ENCODE data around the gene TENM4.

DNA sequence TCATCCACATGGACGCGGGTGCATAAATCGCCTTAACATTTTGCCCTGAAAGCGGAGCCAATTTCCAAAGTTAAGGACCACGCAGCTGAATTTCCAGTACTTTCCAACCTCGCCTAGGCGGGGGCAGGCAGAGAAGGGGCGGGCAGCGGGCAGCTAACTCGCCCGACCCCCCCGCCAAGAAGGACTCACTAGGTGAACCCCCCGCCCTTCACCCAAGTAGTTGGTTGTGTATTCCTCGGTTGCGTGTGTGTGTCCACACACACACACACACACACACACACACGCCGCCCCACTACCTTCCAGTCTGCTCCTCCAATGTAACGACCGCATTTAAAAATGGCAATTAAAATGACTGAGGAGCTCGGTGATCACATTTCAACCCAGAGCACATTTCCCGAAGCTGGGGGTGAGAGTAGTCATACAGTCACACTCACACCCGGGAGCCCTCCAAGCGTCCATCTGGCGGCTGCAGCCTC is 1.4 kb downstream of the TENM4 start:
- TF ChIP-seq, protein P1, sequence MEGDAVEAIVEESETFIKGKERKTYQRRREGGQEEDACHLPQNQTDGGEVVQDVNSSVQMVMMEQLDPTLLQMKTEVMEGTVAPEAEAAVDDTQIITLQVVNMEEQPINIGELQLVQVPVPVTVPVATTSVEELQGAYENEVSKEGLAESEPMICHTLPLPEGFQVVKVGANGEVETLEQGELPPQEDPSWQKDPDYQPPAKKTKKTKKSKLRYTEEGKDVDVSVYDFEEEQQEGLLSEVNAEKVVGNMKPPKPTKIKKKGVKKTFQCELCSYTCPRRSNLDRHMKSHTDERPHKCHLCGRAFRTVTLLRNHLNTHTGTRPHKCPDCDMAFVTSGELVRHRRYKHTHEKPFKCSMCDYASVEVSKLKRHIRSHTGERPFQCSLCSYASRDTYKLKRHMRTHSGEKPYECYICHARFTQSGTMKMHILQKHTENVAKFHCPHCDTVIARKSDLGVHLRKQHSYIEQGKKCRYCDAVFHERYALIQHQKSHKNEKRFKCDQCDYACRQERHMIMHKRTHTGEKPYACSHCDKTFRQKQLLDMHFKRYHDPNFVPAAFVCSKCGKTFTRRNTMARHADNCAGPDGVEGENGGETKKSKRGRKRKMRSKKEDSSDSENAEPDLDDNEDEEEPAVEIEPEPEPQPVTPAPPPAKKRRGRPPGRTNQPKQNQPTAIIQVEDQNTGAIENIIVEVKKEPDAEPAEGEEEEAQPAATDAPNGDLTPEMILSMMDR (IDR thresholded peaks at IDR 0.05; ENCODE audit: low read depth, low read length, missing input control), result no peak
- TF ChIP-seq YY1 (IDR thresholded peaks at IDR 0.05) (no peak), EGR1 (IDR thresholded peaks at IDR 0.05; ENCODE audit: low read depth in 2 of 2) (no peak), NR2F2 (IDR thresholded peaks at IDR 0.05) (no peak), SP1 (IDR thresholded peaks at IDR 0.05) (no peak), JUND (IDR thresholded peaks at IDR 0.05) (no peak)
- TF ChIP-seq, protein P2, sequence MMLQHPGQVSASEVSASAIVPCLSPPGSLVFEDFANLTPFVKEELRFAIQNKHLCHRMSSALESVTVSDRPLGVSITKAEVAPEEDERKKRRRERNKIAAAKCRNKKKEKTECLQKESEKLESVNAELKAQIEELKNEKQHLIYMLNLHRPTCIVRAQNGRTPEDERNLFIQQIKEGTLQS (IDR thresholded peaks at IDR 0.05), result no peak
